HG03175 (cell line): ENCODE measurements around the gene CORO2B.

Experiments
- ATAC-seq: cut with Tn5 transposase; IDR thresholded peaks from one replicate; pipeline ENCODE4 v1.9.1; 2021; ENCODE audit warnings: mild to moderate bottlenecking, moderate library complexity; ENCODE audit not compliant: unreplicated experiment

The CORO2B gene

GRCh38 chr15:68589783-68590710 is 11.3 kb downstream of the CORO2B start:
- no peak for ATAC-seq

GRCh38 chr15:68590721-68591389 is 12.1 kb downstream of the CORO2B start:
- ATAC-seq = no peak

- ATAC-seq = no peak
These were observed 13.3 kb downstream of the CORO2B start for GRCh38 chr15:68592054-68592453.

- ATAC-seq = no peak
These were observed 13.8 kb downstream of the CORO2B start for GRCh38 chr15:68592544-68592943.

- no peak for ATAC-seq
These were observed 14.5 kb downstream of the CORO2B start for GRCh38 chr15:68593341-68593740.

DNA sequence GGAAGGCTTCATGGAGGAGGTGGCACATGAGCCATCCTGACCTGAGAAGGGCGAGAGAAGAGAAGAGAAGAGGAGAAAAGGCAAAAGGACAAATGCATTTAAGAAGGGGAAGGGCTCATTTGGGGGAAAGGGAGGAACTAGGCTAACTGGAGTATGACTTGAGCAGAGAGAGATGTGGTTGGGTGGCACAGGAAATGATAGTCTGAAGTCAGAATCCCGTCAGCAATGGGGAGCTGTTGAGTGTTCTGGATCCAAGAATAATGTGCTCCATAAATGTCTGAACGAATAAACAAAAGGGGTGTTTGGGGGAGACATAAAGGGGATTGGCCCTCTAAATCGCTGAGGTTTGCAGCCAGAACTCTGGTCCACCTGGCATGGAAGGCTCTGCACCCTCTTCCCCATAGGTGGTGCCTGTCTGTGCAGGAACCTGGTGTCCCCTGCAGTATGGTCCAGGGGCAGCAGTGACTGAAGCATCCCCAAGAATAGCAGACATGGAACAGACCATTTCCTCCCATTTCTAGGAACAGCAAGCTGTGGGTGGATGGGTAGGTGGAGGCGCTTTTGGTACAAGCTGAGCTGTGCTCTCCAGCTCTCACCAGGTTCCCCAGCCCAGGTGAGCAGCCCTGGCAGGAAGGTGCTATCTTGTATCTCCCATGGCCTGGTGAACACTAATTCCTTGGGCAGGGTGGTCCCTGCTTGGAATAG is 15.2 kb downstream of the CORO2B start:
- ATAC-seq = no peak

DNA sequence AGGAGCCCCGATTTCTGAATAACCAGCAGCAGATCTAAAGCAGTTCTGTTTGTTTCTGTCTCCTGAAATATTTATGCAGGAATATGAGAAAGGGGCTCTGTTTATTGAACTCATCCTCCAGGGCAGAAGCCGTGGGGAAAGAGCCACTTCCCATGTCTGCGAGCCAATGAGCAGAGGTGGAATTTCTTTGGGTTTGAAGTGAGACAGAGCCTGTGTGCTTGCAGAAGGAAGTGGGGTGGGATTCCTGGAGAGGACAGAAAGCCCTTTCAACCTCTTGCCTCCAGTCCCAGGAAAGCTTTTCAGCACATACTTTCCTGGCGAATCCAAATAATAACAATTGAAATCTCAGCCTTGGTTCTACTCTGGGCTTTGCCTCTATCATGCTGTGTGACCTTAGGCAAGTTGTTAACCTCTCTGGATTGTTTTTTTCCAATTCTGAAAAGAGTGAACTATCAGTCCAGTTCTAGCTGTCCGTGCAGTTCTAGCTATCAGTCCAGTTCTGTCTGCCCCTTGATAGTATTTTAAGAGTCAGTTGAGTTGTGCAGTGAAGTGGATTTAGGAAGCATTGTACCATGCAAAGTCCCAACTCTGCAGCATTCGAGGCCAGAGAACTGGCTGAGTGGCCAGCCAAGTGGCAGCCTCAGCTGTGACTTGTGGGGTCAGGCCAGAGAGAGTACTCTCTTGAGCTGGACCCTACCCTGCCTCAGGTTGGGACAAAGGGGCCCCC is 15.9 kb downstream of the CORO2B start:
- ATAC-seq = no peak

DNA sequence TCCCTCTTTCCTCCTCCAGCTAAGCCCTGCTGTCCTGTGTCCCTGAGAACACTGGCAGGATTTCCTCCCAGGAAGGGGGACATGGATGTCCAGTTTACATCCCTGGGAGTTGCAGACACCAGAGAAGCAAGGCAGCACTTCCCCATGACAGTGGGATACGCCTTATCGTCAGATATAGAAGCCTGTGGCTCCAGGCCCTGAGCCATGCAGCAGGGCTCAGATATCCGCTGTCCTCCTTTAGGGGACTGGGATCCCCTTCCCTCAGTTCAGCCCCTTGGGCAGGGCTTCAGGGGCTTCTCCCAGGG is 16.4 kb downstream of the CORO2B start:
- no peak for ATAC-seq

- ATAC-seq = no peak
These were observed 17.0 kb downstream of the CORO2B start for GRCh38 chr15:68595761-68596160.

DNA sequence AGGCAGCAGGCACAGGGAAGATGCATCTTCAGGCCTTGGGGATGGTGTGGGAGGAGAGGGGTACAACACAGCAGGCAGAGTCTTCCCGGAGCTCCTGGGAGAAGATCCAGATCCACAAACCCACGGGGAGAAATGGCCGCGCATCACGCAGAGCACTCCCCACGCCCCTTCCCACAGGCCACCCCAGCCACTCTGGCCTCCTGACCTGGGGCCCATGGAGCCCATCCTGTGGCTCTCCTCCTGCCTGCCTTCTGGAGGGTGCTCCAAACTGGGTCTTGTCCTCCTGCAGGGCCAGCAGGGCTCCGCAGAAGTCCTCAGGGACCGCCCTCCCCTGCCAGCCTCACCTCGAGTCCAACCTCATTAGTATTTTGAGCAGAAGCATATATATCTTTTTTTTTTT is 17.9 kb downstream of the CORO2B start:
- no peak for ATAC-seq

DNA sequence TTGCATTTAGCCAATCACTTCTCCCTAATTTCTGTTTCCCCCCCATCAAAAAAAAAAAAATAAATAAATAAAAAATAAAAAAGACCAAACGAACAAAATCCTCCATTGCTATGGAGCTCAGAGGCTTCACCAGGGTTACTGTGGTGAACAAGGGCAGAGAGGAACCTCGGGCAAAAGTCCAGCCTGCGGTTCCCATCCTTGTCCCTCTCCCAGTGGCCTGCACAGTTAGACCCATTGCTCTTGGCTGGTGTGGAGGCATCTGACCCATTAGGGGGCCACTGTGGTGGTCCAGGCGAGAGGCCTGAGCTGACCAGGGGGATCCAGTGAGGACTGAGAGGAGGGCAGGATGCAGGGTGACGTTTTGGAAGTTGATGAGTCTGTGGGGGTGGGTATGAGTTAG is 18.8 kb downstream of the CORO2B start:
- ATAC-seq = no peak

GRCh38 chr15:68598171-68599152 is 19.7 kb downstream of the CORO2B start:
- ATAC-seq = no peak

GRCh38 chr15:68599153-68599545 is 20.4 kb downstream of the CORO2B start:
- ATAC-seq = no peak

GRCh38 chr15:68599560-68600071 is 20.8 kb downstream of the CORO2B start:
- no peak for ATAC-seq

- no peak for ATAC-seq
These were observed 22.7 kb downstream of the CORO2B start for GRCh38 chr15:68601206-68602197.

GRCh38 chr15:68602459-68603215 is 23.8 kb downstream of the CORO2B start:
- ATAC-seq = no peak

GRCh38 chr15:68603216-68603595 is 24.4 kb downstream of the CORO2B start:
- no peak for ATAC-seq

DNA sequence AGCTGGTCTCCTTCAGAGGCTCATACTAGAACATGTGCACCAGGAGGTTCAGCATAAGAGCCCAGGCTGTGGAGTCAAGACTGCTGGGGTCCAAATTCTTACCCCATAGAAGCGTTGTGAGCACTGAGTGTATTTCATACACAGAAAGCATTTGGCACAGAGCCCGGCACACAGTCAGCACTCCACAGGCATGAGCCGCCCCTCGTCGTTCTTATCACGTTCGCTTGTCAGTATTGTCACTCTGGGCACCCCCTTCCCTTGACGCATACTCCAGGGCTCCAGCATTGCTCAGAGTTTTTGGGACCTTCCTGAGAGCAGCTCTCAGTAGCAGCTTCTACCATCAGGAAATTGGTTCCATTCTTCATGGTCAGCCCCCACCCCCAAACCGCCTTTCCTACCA is 25.2 kb downstream of the CORO2B start:
- ATAC-seq = no peak
